Measurements from ENCODE around the gene VOPP1.

The VOPP1 gene

DNA sequence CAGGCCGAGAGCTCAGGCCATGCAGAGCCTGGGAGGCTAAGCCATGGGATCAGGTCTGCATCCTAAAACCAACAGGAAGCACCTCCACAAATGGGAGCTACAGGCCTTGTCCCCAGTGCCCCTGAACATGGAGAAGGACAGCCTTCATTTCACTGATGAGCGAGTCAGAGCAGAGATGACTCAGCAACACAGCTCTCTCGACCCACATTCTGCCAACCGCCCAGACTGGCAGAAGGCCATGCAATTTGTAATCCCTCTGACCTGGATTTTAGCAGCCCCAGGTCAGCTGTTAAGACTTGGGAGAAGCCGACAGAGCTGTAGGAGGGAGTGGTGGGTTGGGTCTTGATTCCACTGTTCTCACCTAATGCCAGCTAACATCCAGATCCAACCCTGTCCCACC, 25.5 kb downstream of the VOPP1 start:
- H3K4me3 ChIP-seq (ENCODE audit: insufficient read depth, low read depth, low read length): no peak overlapping the region
- no peaks in the 10 kb centered on the region for H3K27me3 ChIP-seq (ENCODE audit: control insufficient read depth, insufficient read depth, low read length, poor library complexity, severe bottlenecking)

DNA sequence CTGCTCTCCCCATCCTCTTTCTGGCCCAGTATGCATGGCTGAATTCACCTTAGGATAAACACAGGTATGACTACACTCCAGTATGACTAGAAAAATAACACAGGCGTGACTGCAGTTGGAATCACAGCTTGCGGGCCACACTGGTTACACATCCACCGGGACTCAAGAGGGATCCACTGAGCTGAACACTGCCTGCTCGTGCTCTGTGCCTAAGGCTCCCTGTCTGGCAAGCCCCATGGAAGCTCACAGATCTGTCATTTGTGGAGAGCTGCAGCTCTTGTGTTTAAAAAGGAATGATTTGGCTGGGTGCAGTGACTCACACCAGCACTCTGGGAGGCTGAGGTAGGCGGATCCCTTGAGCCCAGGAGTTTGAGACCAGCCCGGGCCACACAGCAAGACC, 26.8 kb downstream of the VOPP1 start:
- Histone ChIP-seq H3K27me3 (ENCODE audit: control insufficient read depth, insufficient read depth, low read length, poor library complexity, severe bottlenecking) (no peaks in the 10 kb centered on the region), H3K36me3 (ENCODE audit: control insufficient read depth, insufficient read depth, low read length) (no peaks in the 10 kb centered on the region), H3K4me3 (ENCODE audit: insufficient read depth, low read depth, low read length) (no peak overlapping the region), H3K9me3 (ENCODE audit: control insufficient read depth, low read length) (no peaks in the 10 kb centered on the region), H3K4me1 (ENCODE audit: control insufficient read depth, insufficient read depth, low read length) (peaks cover 3% of the 10 kb centered on the region), H3K27ac (ENCODE audit: insufficient read depth, low read depth, low read length, poor library complexity, severe bottlenecking) (no peak overlapping the region)
- 86 to 89% methylated on average over 6 of the region's 6 CpGs for WGBS, 2 experiments

More for the DNA sequence above, 25.5 kb downstream of the VOPP1 start:
- Histone ChIP-seq H3K36me3 (ENCODE audit: control insufficient read depth, insufficient read depth, low read length) (no peaks in the 10 kb centered on the region), H3K4me1 (ENCODE audit: control insufficient read depth, insufficient read depth, low read length) (peaks cover 3% of the 10 kb centered on the region), H3K9me3 (ENCODE audit: control insufficient read depth, low read length) (no peaks in the 10 kb centered on the region), H3K27ac (ENCODE audit: insufficient read depth, low read depth, low read length, poor library complexity, severe bottlenecking) (no peak overlapping the region)
- WGBS, 2 experiments: 84 to 87% methylated on average over 5 of the region's 5 CpGs

- H3K9me3 ChIP-seq (ENCODE audit: control insufficient read depth, low read length): no peaks in the 10 kb centered on the region
- WGBS, 2 experiments: 87 to 88% methylated on average over 17 to 19 of the region's 20 CpGs
- H3K4me1 ChIP-seq (ENCODE audit: control insufficient read depth, insufficient read depth, low read length): peaks cover 9% of the 10 kb centered on the region
- H3K27me3 ChIP-seq (ENCODE audit: control insufficient read depth, insufficient read depth, low read length, poor library complexity, severe bottlenecking): no peaks in the 10 kb centered on the region
- H3K27ac ChIP-seq (ENCODE audit: insufficient read depth, low read depth, low read length, poor library complexity, severe bottlenecking): no peak overlapping the region
- H3K36me3 ChIP-seq (ENCODE audit: control insufficient read depth, insufficient read depth, low read length): no peaks in the 10 kb centered on the region
- H3K4me3 ChIP-seq (ENCODE audit: insufficient read depth, low read depth, low read length): no peak overlapping the region
Measured at GRCh38 chr7:55540226-55540858, 32.0 kb downstream of the VOPP1 start.

DNA sequence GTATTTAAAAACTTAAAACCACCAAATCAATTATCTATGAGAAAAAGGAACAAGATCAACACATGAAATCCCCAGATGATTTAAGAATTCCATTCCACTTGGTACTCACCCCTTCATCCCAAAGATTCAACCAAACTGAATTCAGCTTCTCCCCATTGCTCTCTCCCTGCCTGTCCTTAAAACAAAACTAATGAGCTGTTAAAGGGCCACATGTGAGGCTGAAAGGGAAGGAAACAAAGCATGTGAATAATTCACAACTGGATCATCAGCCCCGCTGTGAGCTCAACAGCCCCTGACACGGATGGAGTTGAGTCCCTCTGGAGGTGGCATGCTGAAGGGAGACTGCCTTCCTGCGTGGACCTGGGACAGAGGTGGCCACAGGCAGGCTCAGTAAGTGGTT, 32.9 kb downstream of the VOPP1 start:
- H3K4me3 ChIP-seq (ENCODE audit: insufficient read depth, low read depth, low read length): no peak overlapping the region
- WGBS, 2 experiments: 4 to 5% methylated on average over 3 of the region's 3 CpGs
- H3K27me3 ChIP-seq (ENCODE audit: control insufficient read depth, insufficient read depth, low read length, poor library complexity, severe bottlenecking): no peaks in the 10 kb centered on the region
- H3K36me3 ChIP-seq (ENCODE audit: control insufficient read depth, insufficient read depth, low read length): no peaks in the 10 kb centered on the region
- H3K4me1 ChIP-seq (ENCODE audit: control insufficient read depth, insufficient read depth, low read length): peaks cover 9% of the 10 kb centered on the region
- H3K9me3 ChIP-seq (ENCODE audit: control insufficient read depth, low read length): no peaks in the 10 kb centered on the region
- H3K27ac ChIP-seq (ENCODE audit: insufficient read depth, low read depth, low read length, poor library complexity, severe bottlenecking): no peak overlapping the region

GRCh38 chr7:55538538-55538937, 33.8 kb downstream of the VOPP1 start:
- Histone ChIP-seq H3K9me3 (ENCODE audit: control insufficient read depth, low read length) (no peaks in the 10 kb centered on the region), H3K36me3 (ENCODE audit: control insufficient read depth, insufficient read depth, low read length) (no peaks in the 10 kb centered on the region), H3K27ac (ENCODE audit: insufficient read depth, low read depth, low read length, poor library complexity, severe bottlenecking) (no peak overlapping the region), H3K4me3 (ENCODE audit: insufficient read depth, low read depth, low read length) (no peak overlapping the region), H3K27me3 (ENCODE audit: control insufficient read depth, insufficient read depth, low read length, poor library complexity, severe bottlenecking) (no peaks in the 10 kb centered on the region), H3K4me1 (ENCODE audit: control insufficient read depth, insufficient read depth, low read length) (peaks cover 9% of the 10 kb centered on the region)
- 85 to 97% methylated on average over 3 of the region's 3 CpGs for WGBS, 2 experiments

GRCh38 chr7:55537458-55537990, 34.8 kb downstream of the VOPP1 start:
- Histone ChIP-seq H3K27ac (ENCODE audit: insufficient read depth, low read depth, low read length, poor library complexity, severe bottlenecking) (no peak overlapping the region), H3K36me3 (ENCODE audit: control insufficient read depth, insufficient read depth, low read length) (no peaks in the 10 kb centered on the region), H3K4me1 (ENCODE audit: control insufficient read depth, insufficient read depth, low read length) (peaks cover 9% of the 10 kb centered on the region), H3K4me3 (ENCODE audit: insufficient read depth, low read depth, low read length) (no peak overlapping the region), H3K27me3 (ENCODE audit: control insufficient read depth, insufficient read depth, low read length, poor library complexity, severe bottlenecking) (no peaks in the 10 kb centered on the region), H3K9me3 (ENCODE audit: control insufficient read depth, low read length) (no peaks in the 10 kb centered on the region)
- WGBS, 2 experiments: 94 to 95% methylated on average over 16 of the region's 16 CpGs

- Histone ChIP-seq H3K27ac (ENCODE audit: insufficient read depth, low read depth, low read length, poor library complexity, severe bottlenecking) (no peak overlapping the region), H3K27me3 (ENCODE audit: control insufficient read depth, insufficient read depth, low read length, poor library complexity, severe bottlenecking) (no peaks in the 10 kb centered on the region), H3K4me3 (ENCODE audit: insufficient read depth, low read depth, low read length) (no peak overlapping the region), H3K36me3 (ENCODE audit: control insufficient read depth, insufficient read depth, low read length) (no peaks in the 10 kb centered on the region), H3K4me1 (ENCODE audit: control insufficient read depth, insufficient read depth, low read length) (peaks cover 9% of the 10 kb centered on the region), H3K9me3 (ENCODE audit: control insufficient read depth, low read length) (no peaks in the 10 kb centered on the region)
- whole genome bisulfite sequencing, 2 experiments: 88 to 89% methylated on average over 23 of the region's 23 CpGs
Measured at GRCh38 chr7:55536619-55537457, 35.5 kb downstream of the VOPP1 start.

GRCh38 chr7:55535617-55536016, 36.7 kb downstream of the VOPP1 start:
- Histone ChIP-seq H3K27ac (ENCODE audit: insufficient read depth, low read depth, low read length, poor library complexity, severe bottlenecking) (no peak overlapping the region), H3K9me3 (ENCODE audit: control insufficient read depth, low read length) (no peaks in the 10 kb centered on the region), H3K4me1 (ENCODE audit: control insufficient read depth, insufficient read depth, low read length) (peaks cover 9% of the 10 kb centered on the region), H3K36me3 (ENCODE audit: control insufficient read depth, insufficient read depth, low read length) (no peaks in the 10 kb centered on the region), H3K4me3 (ENCODE audit: insufficient read depth, low read depth, low read length) (no peak overlapping the region), H3K27me3 (ENCODE audit: control insufficient read depth, insufficient read depth, low read length, poor library complexity, severe bottlenecking) (no peaks in the 10 kb centered on the region)
- 97% methylated on average over 5 of the region's 5 CpGs for WGBS, 2 experiments

DNA sequence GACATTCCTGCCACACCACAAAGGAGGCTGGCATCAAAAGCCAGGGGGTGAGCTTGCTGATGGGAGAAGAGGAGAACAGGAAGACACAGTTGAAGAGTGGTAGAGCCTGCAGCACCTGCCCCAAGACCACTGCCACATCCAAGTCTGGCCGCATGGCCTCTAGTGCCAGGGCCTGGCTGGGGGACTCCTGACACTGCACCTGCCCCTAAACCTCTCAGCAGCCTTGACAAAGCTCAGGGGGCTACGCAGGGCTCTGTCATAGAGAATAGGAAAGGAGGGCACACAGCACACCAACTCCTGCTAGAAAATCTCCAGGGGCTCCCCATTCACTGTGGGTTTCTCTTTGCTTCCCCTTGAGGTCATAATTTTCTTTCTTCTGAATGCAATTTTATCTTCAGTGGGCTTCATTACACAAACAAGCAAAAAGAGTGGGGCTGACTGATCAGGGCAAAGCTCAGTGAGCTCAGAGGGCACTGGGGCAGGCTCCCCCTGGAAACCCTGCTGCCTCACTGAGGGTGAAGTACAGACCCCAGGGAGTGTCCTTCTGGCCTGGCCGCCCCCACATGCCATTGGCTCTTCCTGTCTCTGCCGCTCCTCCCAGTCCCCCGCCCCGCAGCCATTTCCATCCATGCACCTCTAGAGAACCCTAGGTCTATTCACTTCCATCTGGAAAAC, 37.2 kb downstream of the VOPP1 start:
- H3K9me3 ChIP-seq (ENCODE audit: control insufficient read depth, low read length): no peaks in the 10 kb centered on the region
- H3K27ac ChIP-seq (ENCODE audit: insufficient read depth, low read depth, low read length, poor library complexity, severe bottlenecking): no peak overlapping the region
- peaks cover 9% of the 10 kb centered on the region for H3K4me1 ChIP-seq (ENCODE audit: control insufficient read depth, insufficient read depth, low read length)
- 78 to 85% methylated on average over 6 of the region's 6 CpGs for WGBS, 2 experiments
- no peaks in the 10 kb centered on the region for H3K27me3 ChIP-seq (ENCODE audit: control insufficient read depth, insufficient read depth, low read length, poor library complexity, severe bottlenecking)
- H3K36me3 ChIP-seq (ENCODE audit: control insufficient read depth, insufficient read depth, low read length): no peaks in the 10 kb centered on the region
- H3K4me3 ChIP-seq (ENCODE audit: insufficient read depth, low read depth, low read length): no peak overlapping the region

Measured in ectodermal cell (in vitro differentiated cells).